ENCODE measurements around the gene NCCRP1.
"Not testable (repeated sequence)": the region's sequence is repeated elsewhere in the genome, so short reads cannot be mapped to it uniquely, and the experiment has no call there.

NCCRP1 gene

DNA sequence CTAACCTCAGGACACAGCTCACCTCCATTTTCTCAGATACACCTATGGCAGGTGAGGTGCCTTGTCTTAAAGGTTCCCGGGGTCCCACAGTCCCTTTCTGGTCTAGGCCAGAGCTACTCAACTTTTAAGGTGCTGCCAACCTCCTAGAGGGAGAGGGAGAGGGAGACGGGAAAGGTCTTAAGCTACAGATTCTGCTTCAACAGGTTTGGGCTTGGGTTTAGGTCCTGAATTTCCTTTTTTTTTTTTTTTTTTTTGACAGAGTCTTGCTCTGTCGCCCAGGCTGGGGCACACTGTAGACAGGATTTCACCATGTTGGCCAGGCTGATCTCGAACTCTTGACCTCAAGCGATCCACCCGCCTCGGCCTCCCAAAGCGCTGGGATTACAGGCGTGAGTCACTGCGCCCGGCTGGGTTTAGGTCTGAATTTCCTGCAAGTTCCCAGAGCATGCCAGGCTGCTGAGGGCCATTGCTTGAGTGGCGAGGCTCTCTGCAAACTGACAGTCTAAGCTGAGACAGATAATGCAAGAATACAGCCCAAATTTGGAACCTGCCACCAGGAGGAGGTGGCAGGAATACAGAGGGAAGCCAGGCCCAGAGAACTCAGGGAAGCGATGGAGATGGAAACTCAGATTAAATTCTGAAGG is 15.1 kb downstream of the NCCRP1 start:
- no peak for DNase-seq

DNA sequence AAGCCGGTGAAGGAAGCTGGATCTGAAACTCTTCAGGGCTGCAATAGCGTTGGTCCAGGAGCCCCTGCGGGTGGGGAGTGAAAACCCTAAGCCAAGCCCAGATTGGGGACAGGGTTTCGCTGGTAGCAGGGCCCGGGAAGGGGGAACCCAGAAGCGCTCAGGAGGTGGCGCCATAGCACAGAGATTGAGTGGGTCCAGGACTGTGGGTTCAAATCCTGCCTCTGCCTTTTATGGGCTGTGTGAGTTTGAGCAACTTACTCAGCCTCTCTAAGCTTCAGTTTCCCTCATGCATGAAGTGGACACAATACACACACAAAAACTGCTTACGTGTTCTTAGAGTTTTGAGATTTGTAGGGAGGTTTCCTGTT is 15.6 kb downstream of the NCCRP1 start:
- DNase-seq: peak; percentile 42

DNA sequence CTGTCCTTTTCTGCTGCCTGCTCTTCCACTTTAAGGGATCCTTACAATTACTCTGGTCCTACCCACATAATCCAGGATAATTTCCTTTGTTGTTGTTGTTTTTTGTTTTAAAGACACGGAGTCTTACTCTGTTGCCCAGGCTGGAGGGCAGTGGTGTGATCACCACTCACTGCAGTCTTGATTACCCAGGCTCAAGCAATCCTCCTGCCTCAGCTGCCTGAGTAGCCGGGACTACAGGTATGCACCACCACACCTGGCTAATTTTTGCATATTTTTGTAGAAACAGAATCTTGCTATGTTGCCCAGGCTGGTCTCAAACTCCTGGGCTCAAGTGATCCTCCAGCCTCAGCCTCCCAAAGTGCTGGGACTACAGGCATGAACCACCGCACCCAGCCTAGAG is 18.6 kb downstream of the NCCRP1 start:
- DNase-seq: not testable (repeated sequence)

DNA sequence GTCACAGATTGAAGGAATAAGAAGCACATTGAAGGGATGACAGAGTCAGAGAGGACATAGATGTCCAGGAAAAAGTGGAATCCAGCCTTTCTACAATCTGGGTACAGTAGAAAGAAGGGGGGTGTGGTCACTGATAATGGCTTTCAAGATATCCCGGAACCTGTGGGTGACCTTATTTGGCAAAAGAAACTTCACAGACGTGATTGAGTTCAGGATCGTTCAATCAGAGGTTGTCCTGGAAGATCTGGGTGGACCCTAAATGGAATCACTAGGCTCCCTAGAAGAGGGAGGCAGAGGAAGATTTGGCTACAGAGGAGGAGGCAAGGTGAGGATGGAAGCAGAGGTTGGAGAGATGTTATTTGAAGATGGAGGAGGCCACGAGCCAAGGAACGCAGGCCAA is 20.3 kb downstream of the NCCRP1 start:
- DNase-seq: no peak

DNA sequence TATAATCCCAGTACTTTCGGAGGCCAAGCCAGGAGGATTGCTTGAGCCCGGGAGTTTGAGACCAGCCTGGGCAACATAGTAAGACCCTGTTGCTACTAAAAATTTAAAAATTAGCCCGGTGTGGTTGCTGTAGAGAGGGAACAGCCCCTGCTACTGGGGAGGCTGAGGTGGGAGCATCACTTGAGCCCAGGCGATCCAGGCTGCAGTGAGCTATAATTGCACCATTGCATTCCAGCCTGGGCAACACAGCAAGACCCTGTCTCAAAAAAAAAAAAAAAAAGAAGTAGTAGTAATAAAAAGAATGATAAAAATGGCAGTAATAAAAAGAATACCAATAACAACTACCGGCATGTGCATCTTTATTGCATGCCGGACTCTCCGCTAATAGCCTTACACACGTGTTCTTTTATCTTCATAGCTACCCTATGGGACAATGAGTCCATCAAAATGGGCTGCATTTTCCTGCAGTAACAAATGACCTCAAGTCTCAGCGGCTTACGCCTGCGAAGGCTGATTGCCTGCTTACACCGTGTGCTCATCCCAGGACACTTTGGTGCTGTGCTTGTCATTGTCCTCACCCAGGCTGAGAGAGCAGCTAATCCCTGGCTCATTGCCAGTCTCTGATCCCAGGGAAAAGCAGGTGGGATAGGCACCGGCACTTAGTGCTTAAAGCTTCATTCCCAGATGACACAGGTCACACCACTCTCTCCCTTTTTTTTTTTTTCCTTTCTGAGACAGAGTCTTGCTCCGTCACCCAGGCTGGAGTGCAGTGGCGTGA is 21.7 kb downstream of the NCCRP1 start:
- no peak for DNase-seq

DNA sequence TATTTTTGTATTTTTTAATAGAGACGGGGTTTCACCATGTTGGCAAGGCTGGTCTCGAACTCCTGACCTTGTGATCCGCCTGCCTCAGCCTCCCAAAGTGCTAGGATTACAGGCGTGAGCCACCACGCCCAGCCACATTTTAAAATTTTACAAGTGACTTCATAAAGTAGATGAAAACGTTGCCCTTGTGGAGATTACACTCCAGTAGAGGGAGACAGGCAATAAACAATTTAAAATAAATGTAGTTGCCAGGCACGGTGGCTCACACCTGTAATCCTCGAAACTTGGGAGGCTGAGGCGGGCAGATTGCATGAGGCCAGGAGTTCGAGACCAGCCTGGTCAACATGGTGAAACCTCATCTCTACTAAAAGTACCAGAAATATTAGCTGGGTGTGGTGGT is 22.3 kb downstream of the NCCRP1 start:
- DNase-seq: not testable (repeated sequence)

DNA sequence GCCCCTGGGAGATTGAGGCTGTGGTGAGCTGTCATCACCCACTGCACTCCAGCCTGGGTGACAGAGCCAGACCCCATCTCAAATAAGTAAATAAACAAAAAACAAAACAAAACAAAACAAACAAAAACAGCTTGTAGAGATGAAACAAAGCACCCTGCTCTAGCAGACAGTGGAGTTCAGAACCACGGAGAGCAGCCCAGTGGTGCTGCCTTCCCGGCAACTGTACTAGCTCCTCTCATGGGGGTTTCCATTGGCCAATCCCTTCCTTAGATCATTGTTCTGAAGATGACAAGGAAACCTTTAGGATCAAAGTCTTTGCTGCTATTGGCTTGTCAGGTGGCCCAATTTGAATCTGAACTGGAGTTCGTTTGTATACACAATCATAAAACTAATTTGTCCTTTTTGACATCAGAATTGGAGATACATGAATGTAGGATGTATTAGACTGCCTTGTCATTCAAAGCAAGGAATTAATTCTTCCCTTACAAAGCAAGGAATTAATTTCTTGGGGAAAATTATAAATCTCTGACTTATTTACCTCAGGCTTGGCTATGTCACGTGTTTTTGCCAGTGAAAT is 27.0 kb downstream of the NCCRP1 start:
- no peak for DNase-seq

DNA sequence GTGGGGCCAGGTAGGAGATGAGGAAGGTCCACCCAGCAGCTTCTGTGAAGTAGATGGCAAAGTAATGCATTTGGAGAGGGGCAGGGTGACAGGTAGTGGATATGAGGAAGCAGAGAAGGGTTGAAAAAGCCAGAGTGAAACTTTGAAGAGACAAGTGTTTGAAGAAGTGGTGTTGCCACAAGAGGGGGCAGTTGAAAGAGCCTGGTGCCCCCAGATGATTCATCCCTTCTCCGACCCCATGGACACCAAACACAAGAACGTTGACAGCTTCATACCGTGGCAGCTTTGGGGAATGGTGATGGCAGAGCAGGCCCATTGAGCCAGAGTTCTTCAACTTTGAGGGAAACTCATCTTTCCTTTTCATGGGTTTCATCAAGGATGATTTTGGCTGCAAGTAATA is 28.1 kb downstream of the NCCRP1 start:
- no peak for DNase-seq

DNA sequence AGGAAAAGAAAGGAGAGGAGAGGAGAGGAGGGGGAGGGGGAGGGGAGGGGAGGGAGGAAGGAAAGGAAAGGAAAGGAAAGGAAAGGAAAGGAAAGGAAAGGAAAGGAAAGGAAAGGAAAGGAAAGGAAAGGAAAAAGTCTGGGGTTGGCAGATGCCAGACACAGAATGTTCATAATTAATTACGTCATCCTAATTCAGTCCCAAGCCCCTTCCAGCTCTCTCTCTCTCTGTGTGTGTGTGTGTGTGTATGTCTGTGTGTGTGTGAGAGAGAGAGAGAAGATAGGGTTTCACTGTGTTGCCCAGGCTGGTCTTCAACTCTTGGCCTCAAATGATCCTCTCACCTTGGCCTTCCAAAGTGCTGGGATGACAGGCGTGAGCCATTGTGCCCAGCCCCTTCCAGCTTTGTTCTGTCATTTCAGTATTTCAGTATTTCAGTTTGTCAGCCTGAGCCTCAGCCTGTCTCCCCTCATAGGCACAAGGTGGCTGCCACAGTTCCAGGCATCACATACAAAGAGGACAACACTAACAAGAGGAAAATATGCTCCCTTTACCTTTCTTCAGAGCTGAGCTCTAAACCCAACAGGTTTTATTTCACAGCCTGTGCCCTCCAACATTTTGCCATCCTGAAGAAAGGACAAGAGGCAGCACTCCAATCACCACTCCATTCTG is 33.5 kb downstream of the NCCRP1 start:
- no peak for DNase-seq

DNA sequence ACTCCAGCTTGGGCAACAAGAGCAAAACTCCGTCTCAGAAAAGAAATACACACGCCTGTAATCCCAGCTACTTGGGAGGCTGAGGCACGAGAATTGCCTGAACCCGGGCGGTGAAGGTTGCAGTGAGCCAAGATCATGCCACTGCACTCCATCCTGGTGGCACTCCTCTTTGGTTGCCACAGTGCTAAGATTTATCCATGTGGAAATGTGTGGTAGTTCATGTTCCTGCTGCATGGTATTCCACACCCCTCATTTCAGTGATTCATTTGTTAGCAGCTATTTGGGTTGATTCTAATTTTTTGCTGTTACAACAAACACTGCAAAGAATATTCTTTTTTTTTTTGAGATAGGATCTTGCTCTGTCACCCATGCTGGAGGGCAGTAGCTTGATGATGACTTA is 35.9 kb downstream of the NCCRP1 start:
- no peak for DNase-seq

DNA sequence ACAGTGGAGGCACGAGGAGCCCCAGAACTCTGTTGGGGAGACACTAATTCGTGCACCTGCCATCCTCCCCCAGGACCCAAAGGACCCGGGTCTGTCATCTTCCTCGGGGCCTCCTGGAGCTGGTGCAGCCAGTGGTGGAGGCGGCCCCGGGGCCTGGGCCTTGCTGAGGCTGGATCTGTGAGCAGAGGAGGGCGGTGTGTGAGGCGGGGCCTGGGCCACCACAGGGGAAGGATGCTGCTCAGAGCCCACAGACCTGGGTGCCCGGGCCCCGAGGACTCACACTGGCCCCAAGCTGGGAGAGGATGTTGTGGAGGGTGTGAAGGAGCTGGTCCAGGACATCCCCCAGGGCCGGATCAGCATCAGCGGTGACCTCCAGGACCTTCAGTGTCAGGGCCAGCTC is 39.8 kb downstream of the NCCRP1 start:
- no peak for DNase-seq

DNA sequence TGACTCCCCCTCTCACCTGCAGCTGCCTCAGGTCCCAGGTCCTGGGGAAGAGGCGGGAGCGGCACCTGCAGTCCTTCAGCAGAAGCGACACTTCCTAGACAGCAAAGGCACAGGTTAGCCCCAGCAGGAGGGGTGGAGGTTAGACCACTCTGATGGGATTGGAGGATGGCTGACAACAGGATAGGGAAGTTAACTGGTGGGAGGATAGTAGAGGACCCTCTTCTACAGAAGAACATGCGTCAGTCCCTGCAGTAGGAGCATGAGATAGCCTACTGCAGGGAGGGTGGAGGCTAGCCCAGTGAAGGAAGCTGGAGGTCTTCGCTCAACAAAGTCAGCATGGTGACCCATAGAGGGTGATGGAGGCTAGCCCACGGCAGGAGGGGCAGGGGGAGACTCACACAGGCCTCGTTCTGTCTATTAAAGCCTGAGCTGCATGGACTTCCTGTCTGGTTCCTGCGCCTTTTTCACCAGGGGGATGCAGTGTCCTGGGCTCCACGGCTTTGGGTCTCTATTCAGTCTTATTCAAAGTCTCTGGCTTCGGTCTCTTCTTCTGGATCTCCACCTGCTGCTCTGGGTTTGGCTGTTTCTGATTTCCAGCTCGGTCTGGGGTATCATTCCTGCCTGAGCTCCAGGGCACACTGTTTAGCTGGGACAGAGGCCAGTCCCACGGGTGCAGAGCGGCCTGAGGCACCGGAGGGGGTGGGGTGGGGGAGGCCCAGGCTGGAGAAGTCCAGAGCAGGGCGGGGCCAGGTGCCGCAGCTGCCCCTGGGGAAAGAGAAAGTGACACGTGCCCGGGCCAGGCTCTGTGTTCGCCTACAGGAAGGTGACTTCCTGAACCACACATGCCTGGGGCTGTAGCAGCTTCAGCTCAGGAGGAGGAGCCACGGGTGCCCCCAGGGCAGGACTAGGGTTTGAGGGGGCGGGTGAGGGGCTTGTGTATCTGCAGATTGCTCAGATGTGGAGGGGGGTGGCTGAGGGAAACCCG is 40.7 kb downstream of the NCCRP1 start:
- peak; percentile 38 for DNase-seq

DNA sequence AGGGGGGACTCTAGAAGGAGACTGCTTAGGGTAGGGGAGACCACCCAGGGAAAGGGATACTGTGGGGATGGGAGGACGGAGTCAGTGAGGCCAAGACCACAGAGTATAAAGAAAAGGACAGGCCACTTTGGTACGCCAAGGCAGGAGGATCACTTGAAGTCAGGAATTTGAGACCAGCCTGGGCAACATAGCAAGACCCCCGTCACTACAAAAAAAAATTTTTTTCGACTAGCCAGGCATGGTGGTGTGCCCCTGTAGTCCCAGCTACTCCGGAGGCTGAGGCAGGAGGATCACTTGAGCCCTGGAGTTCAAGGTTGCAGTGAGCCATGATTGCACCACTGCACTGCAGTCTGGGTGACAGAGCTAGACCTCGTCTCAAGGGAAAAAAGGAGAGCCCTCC is 41.4 kb downstream of the NCCRP1 start:
- no peak for DNase-seq

DNA sequence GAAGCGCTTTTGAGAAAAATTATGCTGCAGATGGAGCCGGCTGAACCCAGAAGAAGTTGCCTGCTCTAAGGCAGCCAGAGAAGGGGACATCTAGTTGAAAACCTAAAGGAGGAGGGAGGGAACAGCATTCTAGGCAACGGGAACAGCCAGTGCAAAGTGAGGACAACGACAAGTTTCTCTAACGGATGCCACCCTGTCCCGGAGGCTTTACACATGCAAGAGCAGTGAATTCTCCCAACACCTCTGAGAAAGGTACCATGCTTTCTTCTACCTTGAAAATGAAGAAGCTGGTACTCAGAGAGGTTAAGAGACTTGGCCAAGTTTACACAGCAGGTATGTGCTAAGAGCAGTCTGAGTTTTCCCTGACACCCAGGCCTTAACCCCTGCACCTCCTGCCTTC is 42.2 kb downstream of the NCCRP1 start:
- no peak for DNase-seq

DNA sequence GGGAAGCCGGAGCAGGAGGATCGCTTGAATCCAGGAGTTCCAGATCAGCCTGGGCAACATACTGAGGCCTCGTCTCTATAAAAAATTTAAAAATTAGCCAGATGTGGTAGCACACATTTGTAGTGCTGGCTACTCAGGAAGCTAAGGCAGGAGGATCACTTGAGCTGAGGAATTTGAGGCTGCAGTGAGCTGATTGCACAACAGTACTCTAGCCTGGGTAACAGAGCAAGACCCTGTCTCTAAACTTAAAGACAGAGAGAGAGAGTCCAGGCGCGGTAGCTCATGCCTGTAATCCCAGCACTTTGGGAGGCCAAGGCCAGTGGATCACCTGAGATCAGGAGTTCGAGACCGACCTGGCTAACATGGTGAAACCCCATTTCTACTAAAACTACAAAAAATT is 43.7 kb downstream of the NCCRP1 start:
- no peak for DNase-seq

DNA sequence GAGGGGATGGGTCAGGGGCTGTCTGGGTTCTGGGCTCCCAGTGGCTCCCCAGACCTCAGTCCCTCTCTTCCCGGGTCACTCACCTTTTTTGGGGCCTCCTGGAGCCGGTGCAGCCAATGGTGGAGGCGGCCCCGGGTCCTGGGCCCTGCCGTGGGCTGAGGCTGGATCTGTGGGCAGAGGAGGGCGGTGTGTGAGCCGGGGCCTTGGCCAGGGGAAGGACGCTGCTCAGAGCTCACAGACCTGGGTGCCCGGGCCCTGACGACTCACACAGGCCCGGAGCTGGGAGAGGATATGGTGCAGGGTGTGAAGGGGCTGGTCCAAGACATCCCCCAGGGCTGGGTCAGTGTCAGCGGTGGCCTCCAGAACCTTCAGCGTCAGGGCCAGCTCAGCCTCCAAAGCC is 47.0 kb downstream of the NCCRP1 start:
- DNase-seq: not testable (repeated sequence)

DNA sequence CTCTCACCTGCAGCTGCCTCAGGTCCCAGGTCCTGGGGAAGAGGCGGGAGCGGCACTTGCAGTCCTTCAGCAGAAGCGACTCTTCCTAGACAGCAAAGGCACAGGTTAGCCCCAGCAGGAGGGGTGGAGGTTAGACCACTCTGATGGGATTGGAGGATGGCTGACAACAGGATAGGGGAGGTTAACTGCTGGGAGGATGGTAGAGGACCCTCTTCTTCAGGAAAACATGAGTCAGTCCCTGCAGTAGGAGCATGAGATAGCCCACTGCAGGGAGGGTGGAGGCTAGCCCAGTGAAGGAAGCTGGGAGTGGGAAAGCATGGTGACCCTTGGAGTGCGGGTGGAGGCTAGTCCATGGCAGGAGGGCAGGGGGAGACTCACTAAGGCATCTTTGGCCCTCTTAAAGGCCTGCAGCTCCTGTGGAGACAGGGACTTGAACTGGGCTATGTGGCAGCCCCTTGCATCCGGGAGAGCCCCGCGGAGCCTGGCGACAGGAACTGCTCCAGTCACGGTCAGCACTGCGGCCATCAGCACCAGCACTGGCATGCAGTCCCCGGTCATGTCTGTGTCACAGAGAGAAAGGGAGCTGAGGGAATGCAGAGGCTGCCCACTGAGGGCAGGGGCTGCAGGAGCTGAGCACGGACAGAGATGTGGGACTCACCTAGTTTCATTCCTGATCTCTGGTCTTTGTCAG is 47.8 kb downstream of the NCCRP1 start, which contains the start of gene IFNL3:
TSS of gene IFNL3 (minus strand) at position 597 of the 691 bp plus-strand sequence. CDS start at position 558, 39 bp downstream.
- DNase-seq: not testable (repeated sequence)

DNA sequence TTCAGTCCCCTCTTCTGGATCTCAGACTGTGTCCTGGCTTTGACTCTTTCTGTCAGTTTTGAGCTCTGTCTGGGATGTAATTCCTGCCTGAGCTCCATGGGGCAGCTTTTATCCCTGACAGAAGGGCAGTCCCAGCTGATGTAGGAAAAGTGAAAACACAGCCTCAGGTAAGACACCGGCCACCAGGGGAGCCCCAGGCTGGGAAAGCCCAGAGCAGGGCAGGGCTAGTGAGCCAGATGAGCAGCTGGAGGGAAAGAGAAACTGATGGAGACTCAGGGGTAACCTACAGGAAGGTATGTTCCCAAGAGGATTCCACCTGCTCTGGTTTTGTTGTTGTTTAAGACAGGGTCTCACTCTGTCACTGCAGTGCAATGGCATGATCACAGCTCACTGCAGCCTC is 48.4 kb downstream of the NCCRP1 start:
- not testable (repeated sequence) for DNase-seq

DNA sequence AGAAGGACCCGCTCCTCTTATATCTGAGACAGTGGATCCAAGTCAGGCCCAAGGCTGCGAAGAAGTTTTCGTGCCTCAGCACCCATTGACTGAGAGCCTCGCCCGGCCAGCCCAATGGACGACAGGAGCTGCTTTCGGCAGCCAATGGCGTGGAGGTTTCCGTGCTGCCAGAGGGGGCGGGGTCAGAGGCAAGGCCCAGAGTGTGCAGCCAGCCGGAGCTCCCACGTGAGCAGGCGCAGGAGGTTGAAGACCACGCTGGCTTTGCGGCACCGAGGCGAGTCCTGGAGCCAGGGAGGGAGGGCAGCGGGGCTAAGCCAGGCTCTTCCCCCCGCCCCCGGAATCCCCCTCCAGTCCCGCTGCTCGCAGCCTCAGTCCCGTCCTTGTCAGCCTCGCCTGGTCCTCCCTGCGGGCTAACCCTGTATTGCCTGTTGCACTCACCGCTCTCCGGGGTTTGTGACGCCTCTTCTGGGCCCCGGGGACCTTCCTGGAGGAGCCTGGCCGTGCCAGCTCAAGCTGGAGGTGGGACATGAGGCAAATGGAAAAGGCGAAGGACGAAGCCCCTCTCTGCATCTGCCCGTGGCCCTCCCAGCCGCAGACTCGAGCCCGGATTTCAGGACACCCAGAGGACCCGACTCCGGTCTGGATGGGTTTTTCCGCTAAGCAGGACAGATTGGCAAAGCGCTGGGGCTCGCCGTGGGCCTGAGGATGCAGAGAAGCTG is 50.3 kb downstream of the NCCRP1 start:
- peak; percentile 31 for DNase-seq

DNA sequence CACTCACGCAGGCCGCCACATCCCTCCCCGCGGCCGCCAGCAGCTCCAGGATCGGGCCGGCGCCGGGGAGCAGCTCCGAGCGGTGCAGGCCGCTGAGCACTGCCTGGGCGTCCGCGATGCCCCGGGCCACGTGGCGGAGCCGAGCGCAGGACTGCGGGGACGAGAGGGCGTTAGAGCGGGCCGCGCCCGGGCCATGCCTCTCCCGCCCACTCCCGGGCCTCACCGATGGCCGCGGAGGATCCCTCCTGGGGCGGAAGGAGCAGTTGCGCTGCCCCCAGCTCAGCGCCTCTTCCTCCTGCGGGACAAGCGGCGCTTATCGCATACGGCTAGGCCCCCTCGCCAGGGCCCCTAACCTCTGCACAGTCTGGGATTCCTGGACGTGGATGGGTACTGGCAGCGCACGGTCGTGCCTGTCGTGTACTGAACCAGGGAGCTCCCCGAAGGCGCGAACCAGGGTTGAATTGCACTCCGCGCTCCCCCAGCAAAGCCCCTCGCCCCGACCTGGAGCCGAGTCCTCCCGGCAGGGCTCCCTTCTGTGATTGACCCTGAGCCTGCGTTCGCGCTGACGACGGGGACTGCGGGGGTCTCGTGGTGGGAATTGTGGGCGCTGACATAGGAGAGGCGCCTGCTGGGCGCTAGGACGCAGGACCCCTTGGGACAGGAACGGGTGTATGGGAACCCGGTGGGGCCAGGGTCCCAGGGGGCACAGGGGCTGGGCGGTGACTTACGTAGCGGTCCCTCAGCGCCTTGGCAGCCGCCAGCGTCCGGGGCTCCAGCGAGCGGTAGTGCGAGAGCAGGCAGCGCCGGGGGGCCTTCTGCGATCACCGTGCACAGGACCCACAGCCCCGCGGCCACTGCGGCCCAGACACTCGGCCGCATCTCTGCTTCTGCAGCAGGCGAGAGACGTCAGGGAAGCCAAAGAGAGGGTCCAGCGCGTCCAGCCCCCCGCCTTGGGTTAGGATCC is 51.2 kb downstream of the NCCRP1 start:
- DNase-seq: no peak

Measured in CD4-positive, alpha-beta T cell treated with Interleukin-15 for 1 hour (primary cell).